ENCODE data around the gene RELL2.

RELL2 gene

GRCh38 chr5:141680178-141680577 lies 43.4 kb downstream of the RELL2 start:
- no peaks in the 10 kb centered on the region for H3K4me1 ChIP-seq (ENCODE audit: insufficient read depth, low read length, severe bottlenecking)
- no peaks in the 10 kb centered on the region for H3K79me2 ChIP-seq (ENCODE audit: insufficient read depth, low read length)
- no peaks in the 10 kb centered on the region for H4K20me1 ChIP-seq (ENCODE audit: insufficient read depth, low read length)
- H3K27ac ChIP-seq (ENCODE audit: low read depth, low read length, poor library complexity, severe bottlenecking): no peak overlapping the region
- H3K4me2 ChIP-seq (ENCODE audit: low read length): no peak overlapping the region
- H3K4me3 ChIP-seq (ENCODE audit: low read depth, low read length, poor library complexity, severe bottlenecking): no peak overlapping the region
- H3K9me2 ChIP-seq (ENCODE audit: low read depth, low read length): no peaks in the 10 kb centered on the region
- no peaks in the 10 kb centered on the region for H3K9me3 ChIP-seq (ENCODE audit: low read length)
- H2AFZ ChIP-seq (ENCODE audit: low read length): no peak overlapping the region
- H3K27me3 ChIP-seq (ENCODE audit: insufficient read depth, low read length): no peaks in the 10 kb centered on the region
- no peak for TF ChIP-seq EZH2 (IDR thresholded peaks at IDR 0.05; ENCODE audit: borderline replicate concordance, low read length)
- TF ChIP-seq CTCF (IDR thresholded peaks at IDR 0.05; ENCODE audit: low read length): no peak
- H3K36me3 ChIP-seq (ENCODE audit: insufficient read depth, low read length): no peaks in the 10 kb centered on the region
- H3F3A ChIP-seq (ENCODE audit: insufficient read depth, low read length): no peaks in the 10 kb centered on the region
- H3K9ac ChIP-seq (ENCODE audit: low read length): no peak overlapping the region

- Histone ChIP-seq H3F3A (ENCODE audit: insufficient read depth, low read length) (no peaks in the 10 kb centered on the region), H3K9me2 (ENCODE audit: low read depth, low read length) (no peaks in the 10 kb centered on the region), H3K9me3 (ENCODE audit: low read length) (no peaks in the 10 kb centered on the region), H3K36me3 (ENCODE audit: insufficient read depth, low read length) (no peaks in the 10 kb centered on the region), H3K79me2 (ENCODE audit: insufficient read depth, low read length) (no peaks in the 10 kb centered on the region), H3K4me3 (ENCODE audit: low read depth, low read length, poor library complexity, severe bottlenecking) (no peak overlapping the region), H3K9ac (ENCODE audit: low read length) (no peak overlapping the region), H2AFZ (ENCODE audit: low read length) (no peak overlapping the region), H3K27me3 (ENCODE audit: insufficient read depth, low read length) (no peaks in the 10 kb centered on the region), H3K4me2 (ENCODE audit: low read length) (no peak overlapping the region), H3K4me1 (ENCODE audit: insufficient read depth, low read length, severe bottlenecking) (no peaks in the 10 kb centered on the region), H3K27ac (ENCODE audit: low read depth, low read length, poor library complexity, severe bottlenecking) (no peak overlapping the region), H4K20me1 (ENCODE audit: insufficient read depth, low read length) (no peaks in the 10 kb centered on the region)
- TF ChIP-seq EZH2 (IDR thresholded peaks at IDR 0.05; ENCODE audit: borderline replicate concordance, low read length) (no peak), CTCF (IDR thresholded peaks at IDR 0.05; ENCODE audit: low read length) (no peak)
These were observed 44.0 kb downstream of the RELL2 start for GRCh38 chr5:141680751-141681201.

GRCh38 chr5:141681295-141681694 lies 44.5 kb downstream of the RELL2 start:
- Histone ChIP-seq H3K9me2 (ENCODE audit: low read depth, low read length) (no peaks in the 10 kb centered on the region), H2AFZ (ENCODE audit: low read length) (no peak overlapping the region), H3K36me3 (ENCODE audit: insufficient read depth, low read length) (no peaks in the 10 kb centered on the region), H3K4me2 (ENCODE audit: low read length) (no peak overlapping the region), H3K4me3 (ENCODE audit: low read depth, low read length, poor library complexity, severe bottlenecking) (no peak overlapping the region), H3F3A (ENCODE audit: insufficient read depth, low read length) (no peaks in the 10 kb centered on the region), H3K9ac (ENCODE audit: low read length) (no peak overlapping the region), H3K79me2 (ENCODE audit: insufficient read depth, low read length) (no peaks in the 10 kb centered on the region), H3K27me3 (ENCODE audit: insufficient read depth, low read length) (no peaks in the 10 kb centered on the region), H4K20me1 (ENCODE audit: insufficient read depth, low read length) (no peaks in the 10 kb centered on the region), H3K27ac (ENCODE audit: low read depth, low read length, poor library complexity, severe bottlenecking) (no peak overlapping the region), H3K9me3 (ENCODE audit: low read length) (no peaks in the 10 kb centered on the region), H3K4me1 (ENCODE audit: insufficient read depth, low read length, severe bottlenecking) (no peaks in the 10 kb centered on the region)
- TF ChIP-seq CTCF (IDR thresholded peaks at IDR 0.05; ENCODE audit: low read length) (no peak), EZH2 (IDR thresholded peaks at IDR 0.05; ENCODE audit: borderline replicate concordance, low read length) (no peak)

Data from OCI-LY1 (cell line).